ENCODE measurements around the gene CCN2. TPM values are rescaled to one million over a fixed set of nuclear protein-coding genes. Genes with fewer than 3 reads are reported as not detected.

CCN2 gene
- total RNA-seq, 4 donors from 2014 or later: 52.8 to 146 (median 92.4) TPM

GRCh38 chr6:131948692-131949619 is 2.2 kb downstream of the CCN2 start:
- H3K4me3 ChIP-seq (ENCODE audit: low read depth, poor library complexity, severe bottlenecking): peak overlapping the region; percentile 71
- TF ChIP-seq POLR2A (IDR thresholded peaks at IDR 0.05): no peak
- no peak for TF ChIP-seq CTCF (IDR thresholded peaks at IDR 0.05)
- 34 to 38% methylated on average over 18 of the region's 18 CpGs for WGBS, 2 donors
- DNase-seq (ENCODE audit: low spot score in 2 of 2): no peak
- intact Hi-C loops (cut with DNase I; ENCODE audit: low total_unique reads): no loop called here

GRCh38 chr6:131947986-131948661 is 3.0 kb downstream of the CCN2 start:
- 61 to 68% methylated on average over 3 of the region's 3 CpGs for WGBS, 2 donors
- no peak for DNase-seq (ENCODE audit: low spot score in 2 of 2)
- intact Hi-C loops (cut with DNase I; ENCODE audit: low total_unique reads): no loop called here

DNA sequence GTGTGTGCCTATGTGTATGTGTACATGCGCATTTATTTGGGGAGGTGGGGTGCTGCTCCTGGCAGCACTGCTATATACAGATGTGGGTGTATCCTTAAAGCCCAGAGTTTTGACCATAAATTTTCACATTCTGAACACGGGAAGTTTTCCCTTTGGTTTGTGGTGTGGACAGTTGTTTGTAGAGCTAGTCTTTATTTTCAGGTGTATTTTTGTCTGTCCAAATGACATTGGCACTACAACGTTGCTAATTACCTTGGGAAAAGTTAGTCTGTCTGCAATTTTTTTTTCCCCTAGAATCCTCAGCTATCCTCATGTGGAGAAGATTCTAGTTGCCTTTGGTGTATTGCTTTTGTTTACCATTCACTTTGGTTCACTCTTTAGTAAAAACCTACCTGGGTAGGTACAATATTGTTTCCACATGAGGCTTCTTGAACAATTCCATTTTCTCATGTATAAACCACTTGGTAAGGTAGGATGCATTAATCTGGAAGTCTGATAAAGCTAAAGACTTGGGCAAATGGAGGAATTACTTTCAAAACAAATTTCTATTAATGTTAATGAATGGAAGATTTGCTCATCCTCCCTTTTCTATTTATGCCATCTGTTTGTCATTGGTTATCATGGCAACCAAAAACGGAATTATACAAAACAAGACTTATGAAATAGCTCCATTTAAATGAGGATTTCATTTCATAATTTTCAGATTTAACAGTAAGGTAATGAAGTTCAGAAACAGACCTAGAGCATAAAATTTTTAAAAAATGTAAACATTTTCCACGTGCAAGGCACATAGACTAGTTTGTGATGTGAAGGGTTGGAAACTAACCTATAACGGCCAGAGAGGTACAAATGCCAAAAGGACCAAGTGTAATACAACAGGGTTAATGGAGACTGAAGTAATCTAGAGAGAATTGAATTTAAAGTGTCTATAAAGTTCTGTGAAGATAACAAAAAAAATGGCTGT is 3.9 kb downstream of the CCN2 start:
- intact Hi-C loops (cut with DNase I; ENCODE audit: low total_unique reads): no loop called here
- no peak overlapping the region for H3K4me3 ChIP-seq (ENCODE audit: low read depth, poor library complexity, severe bottlenecking)
- no peak for DNase-seq (ENCODE audit: low spot score in 2 of 2)
- TF ChIP-seq POLR2A (IDR thresholded peaks at IDR 0.05) (no peak), CTCF (IDR thresholded peaks at IDR 0.05) (no peak)
- WGBS, 2 donors: 47 to 53% methylated on average over 6 of the region's 6 CpGs

More at GRCh38 chr6:131947986-131948661, 3.0 kb downstream of the CCN2 start:
- TF ChIP-seq POLR2A (IDR thresholded peaks at IDR 0.05) (no peak), CTCF (IDR thresholded peaks at IDR 0.05) (no peak)
- no peak overlapping the region for H3K4me3 ChIP-seq (ENCODE audit: low read depth, poor library complexity, severe bottlenecking)

DNA sequence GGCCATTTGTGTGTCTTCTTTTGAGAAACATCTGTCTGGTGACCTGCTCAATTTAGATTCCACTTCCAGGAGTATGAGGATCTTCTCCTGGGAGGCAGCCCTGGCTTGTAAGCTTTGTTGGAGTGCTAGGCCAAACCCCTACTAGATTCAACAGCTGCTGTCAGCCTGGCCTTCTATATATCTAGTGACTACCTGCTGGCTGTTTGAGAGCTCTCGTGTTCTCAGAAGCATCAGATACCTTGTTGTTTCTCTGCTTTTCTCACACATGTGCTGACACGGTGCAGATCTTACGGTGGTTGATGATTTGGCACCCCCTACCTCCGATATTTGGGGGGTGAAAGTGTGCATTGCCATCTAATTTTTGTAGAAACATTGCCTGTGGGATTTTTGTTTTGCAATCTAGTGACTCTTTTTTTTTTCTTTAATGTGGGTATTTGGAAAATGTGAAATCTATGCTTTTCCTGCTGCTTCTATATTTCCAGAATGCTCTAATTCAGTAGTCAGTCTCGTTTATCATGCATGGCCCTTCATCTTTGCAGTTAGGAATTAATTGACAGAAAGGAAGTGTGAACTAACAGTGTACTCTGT is 4.7 kb downstream of the CCN2 start:
- intact Hi-C loops (cut with DNase I; ENCODE audit: low total_unique reads): no loop called here
- WGBS, 2 donors: 82 to 84% methylated on average over 5 of the region's 5 CpGs
- no peak for DNase-seq (ENCODE audit: low spot score in 2 of 2)
- no peak overlapping the region for H3K4me3 ChIP-seq (ENCODE audit: low read depth, poor library complexity, severe bottlenecking)
- no peak for TF ChIP-seq CTCF (IDR thresholded peaks at IDR 0.05)
- no peak for TF ChIP-seq POLR2A (IDR thresholded peaks at IDR 0.05)

DNA sequence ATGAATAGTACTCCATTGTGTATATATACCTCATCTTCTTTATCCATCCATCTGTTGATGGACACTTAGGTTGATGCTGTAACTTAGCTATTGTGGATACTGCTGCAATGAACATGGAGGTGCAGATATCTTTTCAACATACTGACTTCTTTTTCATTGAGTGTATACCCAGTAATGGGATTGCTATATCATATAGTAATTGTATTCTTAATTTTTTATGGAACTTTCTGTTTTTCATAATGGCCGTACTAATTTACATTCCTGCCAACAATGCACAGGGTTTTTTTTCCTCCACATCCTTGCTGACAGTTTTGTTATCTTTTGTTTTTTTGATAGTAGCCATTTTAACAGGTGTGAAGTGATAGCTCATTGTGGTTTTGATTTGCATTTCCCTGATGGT is 5.2 kb downstream of the CCN2 start:
- intact Hi-C loops (cut with DNase I; ENCODE audit: low total_unique reads): no loop called here
- WGBS, 2 donors: 97 to 100% methylated on average over 1 of the region's 1 CpG
- TF ChIP-seq POLR2A (IDR thresholded peaks at IDR 0.05): no peak
- no peak for TF ChIP-seq CTCF (IDR thresholded peaks at IDR 0.05)
- H3K4me3 ChIP-seq (ENCODE audit: low read depth, poor library complexity, severe bottlenecking): no peak overlapping the region
- no peak for DNase-seq (ENCODE audit: low spot score in 2 of 2)

Data from lower leg skin (tissue), 4 donors.